ENCODE data around the gene BRMS1.

Gene BRMS1

GRCh38 chr11:66365711-66366619 lies 21.1 kb upstream of the BRMS1 start:
- Histone ChIP-seq H3K4me3 (no peak overlapping the region), H3K27ac (no peak overlapping the region)
- no peak for TF ChIP-seq CTCF (IDR thresholded peaks at IDR 0.05)
- DNase-seq (ENCODE audit: low spot score) = no peak

GRCh38 chr11:66365166-66365565 lies 20.3 kb upstream of the BRMS1 start:
- H3K27ac ChIP-seq = no peak overlapping the region
- H3K4me3 ChIP-seq = no peak overlapping the region
- no peak for DNase-seq (ENCODE audit: low spot score)
- TF ChIP-seq CTCF (IDR thresholded peaks at IDR 0.05) = no peak

- Histone ChIP-seq H3K27ac (no peak overlapping the region), H3K4me3 (no peak overlapping the region)
- DNase-seq (ENCODE audit: low spot score) = no peak
- TF ChIP-seq CTCF (IDR thresholded peaks at IDR 0.05) = peak; percentile 18
These were observed 19.1 kb upstream of the BRMS1 start for GRCh38 chr11:66363805-66364535.

- Histone ChIP-seq H3K27ac (no peak overlapping the region), H3K4me3 (no peak overlapping the region)
- DNase-seq (ENCODE audit: low spot score) = no peak
- TF ChIP-seq CTCF (IDR thresholded peaks at IDR 0.05) = no peak
These were observed 18.3 kb upstream of the BRMS1 start for GRCh38 chr11:66363187-66363601.

- no peak for DNase-seq (ENCODE audit: low spot score)
- no peak overlapping the region for H3K4me3 ChIP-seq
- H3K27ac ChIP-seq = no peak overlapping the region
- TF ChIP-seq CTCF (IDR thresholded peaks at IDR 0.05) = no peak
These were observed 17.7 kb upstream of the BRMS1 start for GRCh38 chr11:66362481-66363147.

- Histone ChIP-seq H3K27ac (no peak overlapping the region), H3K4me3 (no peak overlapping the region)
- TF ChIP-seq CTCF (IDR thresholded peaks at IDR 0.05) = no peak
- DNase-seq (ENCODE audit: low spot score) = no peak
These were observed 16.6 kb upstream of the BRMS1 start for GRCh38 chr11:66361502-66361941.
